Liver (tissue), 9 donors: ENCODE measurements around the gene NUDT17. TPM values are rescaled to one million over a fixed set of nuclear protein-coding genes. Genes with fewer than 3 reads are reported as not detected.

ENCODE experiments used
- DNase-seq: peaks from one replicate; pipeline ENCODE4 v3.0.0-alpha.2; 2017; ENCODE audit warnings: low spot score
- H3K27ac ChIP-seq, 2 donors: one replicate each; pipeline ENCODE4 v1.7.0; 2013; ENCODE audit warnings: inconsistent platforms in 2 of 2, low read length in 2 of 2, control low read depth in 1 of 2, low read depth in 1 of 2, mild to moderate bottlenecking in 1 of 2
- H3K27me3 ChIP-seq, 4 donors: one replicate each; pipeline versions ENCODE4 v1.6.1 to v1.7.0; 2013; ENCODE audit warnings: low read length in 3 of 4, inconsistent platforms in 1 of 4, mild to moderate bottlenecking in 1 of 4, moderate library complexity in 1 of 4; ENCODE audit not compliant: control insufficient read depth in 4 of 4, insufficient read depth in 4 of 4
- H3K36me3 ChIP-seq, 4 donors: one replicate each; pipeline versions ENCODE4 v1.6.1 to v1.7.0; 2013; ENCODE audit warnings: low read length in 3 of 4, mild to moderate bottlenecking in 3 of 4, low read depth in 1 of 4, moderate library complexity in 1 of 4; ENCODE audit not compliant: control insufficient read depth in 4 of 4, insufficient read depth in 3 of 4
- H3K4me1 ChIP-seq, 4 donors: one replicate each; pipeline versions ENCODE4 v1.6.1 to v1.7.0; 2013; ENCODE audit warnings: low read length in 3 of 4, mild to moderate bottlenecking in 3 of 4, moderate library complexity in 1 of 4; ENCODE audit not compliant: control insufficient read depth in 4 of 4, insufficient read depth in 4 of 4
- H3K4me3 ChIP-seq, 3 donors: one replicate each; pipeline versions ENCODE4 v1.6.1 to v1.7.0; 2013; ENCODE audit warnings: low read length in 3 of 3, control low read depth in 1 of 3, low read depth in 1 of 3, mild to moderate bottlenecking in 1 of 3
- H3K9ac ChIP-seq, 2 donors: one replicate each; pipeline ENCODE4 v1.7.0; 2013; ENCODE audit warnings: low read length in 2 of 2, mild to moderate bottlenecking in 2 of 2, moderate library complexity in 2 of 2, control low read depth in 1 of 2, low read depth in 1 of 2
- H3K9me3 ChIP-seq, 4 donors: one replicate each; pipeline versions ENCODE4 v1.6.1 to v1.7.0; 2013; ENCODE audit warnings: low read length in 3 of 4; ENCODE audit not compliant: control insufficient read depth in 4 of 4
- EGR1 ChIP-seq, 2 donors: IDR thresholded peaks; 2 replicates each; pipeline ENCODE4 v1.6.1; 2016 to 2018; ENCODE audit warnings: antibody characterized with exemption in 2 of 2, low read depth in 2 of 2
- FOXA1 ChIP-seq: IDR thresholded peaks from 2 replicates; pipeline ENCODE4 v1.6.1; 2016; ENCODE audit warnings: antibody characterized with exemption
- FOXA2 ChIP-seq: IDR thresholded peaks from 2 replicates; pipeline ENCODE4 v1.6.1; 2016; ENCODE audit warnings: antibody characterized with exemption
- GABPA ChIP-seq, 2 donors: IDR thresholded peaks in 1 of 2; conservative IDR thresholded peaks in 1 of 2; 2 replicates each; pipeline ENCODE4 v1.6.1; 2016; ENCODE audit warnings: antibody characterized with exemption in 2 of 2, mild to moderate bottlenecking in 1 of 2, moderate library complexity in 1 of 2
- HNF4A ChIP-seq, 2 donors: conservative IDR thresholded peaks; 2 replicates each; pipeline ENCODE4 v1.6.1; 2016; ENCODE audit warnings: antibody characterized with exemption in 2 of 2, mild to moderate bottlenecking in 2 of 2
- JUND ChIP-seq, 2 donors: IDR thresholded peaks; 2 replicates each; pipeline ENCODE4 v1.6.1; 2016; ENCODE audit warnings: antibody characterized with exemption in 2 of 2
- NR2F2 ChIP-seq: IDR thresholded peaks from 2 replicates; pipeline ENCODE4 v1.6.1; 2016; ENCODE audit warnings: antibody characterized with exemption
- RAD21 ChIP-seq, 2 donors: IDR thresholded peaks; 2 replicates each; pipeline ENCODE4 v1.6.1; 2016; ENCODE audit warnings: antibody characterized with exemption in 2 of 2, mild to moderate bottlenecking in 2 of 2
- RXRA ChIP-seq, 2 donors: IDR thresholded peaks; 2 replicates each; pipeline ENCODE4 v1.6.1; 2017 to 2018; ENCODE audit warnings: antibody characterized with exemption in 2 of 2, mild to moderate bottlenecking in 1 of 2
- TAF1 ChIP-seq: conservative IDR thresholded peaks from 2 replicates; pipeline ENCODE4 v1.6.1; 2016; ENCODE audit warnings: antibody characterized with exemption, mild to moderate bottlenecking
- YY1 ChIP-seq: IDR thresholded peaks from 2 replicates; pipeline ENCODE4 v1.6.1; 2016; ENCODE audit warnings: antibody characterized with exemption, mild to moderate bottlenecking
- WGBS: extraction: QIAGEN DNeasy Blood & Tissue Kit; methylation state at CpG from one replicate; pipeline ENCODE4 v1.1.7; 2013; 5-methylcytosine and 5-hydroxymethylcytosine counted together
- polyA plus RNA-seq, 2 donors: library from polyadenylated mRNA; stranded (reverse) in 1 of 2; unstranded in 1 of 2; fragments of 200-250 nt in 1 of 2; fragments of >200 nt in 1 of 2; fragmentation: Nextera tagmentation in 1 of 2; extraction: Ambion mirVana in 1 of 2; gene quantifications; one replicate each; pipeline versions ENCODE4 v1.2.1 to v1.2.3, GENCODE V29; 2013 to 2015
- total RNA-seq, 2 donors: library from RNA; depleted of rRNA; stranded (reverse); fragments of >200 nt; gene quantifications; one replicate each; pipeline ENCODE4 v1.2.3, GENCODE V29; 2014
- TF ChIP-seq, protein P1 (sequence below): IDR thresholded peaks from 2 replicates; pipeline ENCODE4 v1.6.1; 2016; ENCODE audit warnings: antibody characterized with exemption
- TF ChIP-seq, protein P2 (sequence below): IDR thresholded peaks from 2 replicates; pipeline ENCODE4 v1.6.1; 2016; ENCODE audit warnings: antibody characterized with exemption, mild to moderate bottlenecking
- TF ChIP-seq, protein P3 (sequence below): IDR thresholded peaks from 2 replicates; pipeline ENCODE4 v1.6.1; 2016; ENCODE audit warnings: antibody characterized with exemption
- TF ChIP-seq, protein P4 (sequence below): fragments of 150-350 bp; IDR thresholded peaks from 2 replicates; pipeline ENCODE4 v1.5.1; 2017; ENCODE audit warnings: improper control_type of control experiment, low read depth, low read length; ENCODE audit not compliant: missing input control
- TF ChIP-seq, protein P5 (sequence below): IDR thresholded peaks from 2 replicates; pipeline ENCODE4 v1.6.1; 2016; ENCODE audit warnings: antibody characterized with exemption
- donor health status: healthy.
- donor health status: healthy.
- donor health status: healthy.
- donor health status: healthy.
- donor health status: healthy.

Gene NUDT17
- total and polyA plus RNA-seq, 4 donors: 0.59 to 2.1 (median 1.0) TPM

DNA sequence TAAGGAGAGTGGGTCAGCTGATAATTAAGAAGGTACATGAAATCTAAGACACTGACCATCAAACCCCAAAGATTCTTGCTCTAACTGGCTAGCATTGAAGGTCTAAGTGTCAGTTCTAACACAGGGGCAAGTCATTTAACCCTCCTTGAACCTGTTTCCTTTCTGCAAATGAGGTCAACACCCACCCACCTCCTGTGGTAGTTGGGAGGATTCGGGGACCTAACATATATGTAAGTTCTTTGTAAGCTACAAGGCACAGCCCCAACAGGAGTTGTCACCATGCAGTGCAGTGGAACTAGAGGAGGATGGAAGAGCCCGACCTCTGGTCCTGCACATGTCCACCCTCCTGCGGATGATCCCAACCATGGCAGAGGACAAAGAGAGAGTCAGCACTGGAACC lies 2.4 kb downstream of the NUDT17 start:
- 90% methylated on average over 3 of the region's 3 CpGs for WGBS
- H3K4me1 ChIP-seq: peaks cover 5 to 13% (median 11%) of the 10 kb centered on the region in 4 donors
- H3K4me3 ChIP-seq: no peak overlapping the region
- no peak overlapping the region for H3K27ac ChIP-seq
- H3K9me3 ChIP-seq: no peaks in the 10 kb centered on the region
- H3K27me3 ChIP-seq: no peaks in the 10 kb centered on the region
- DNase-seq: no peak
- H3K36me3 ChIP-seq: peaks cover 8 to 27% (median 16%) of the 10 kb centered on the region in 4 donors
- TF ChIP-seq RXRA (IDR thresholded peaks at IDR 0.05) (no peak), FOXA1 (no peak), RAD21 (IDR thresholded peaks at IDR 0.05) (no peak), HNF4A (conservative IDR thresholded peaks at IDR 0.05) (no peak), JUND (IDR thresholded peaks at IDR 0.05) (no peak), TAF1 (no peak), YY1 (no peak), GABPA (IDR thresholded peaks at IDR 0.05 in 1 of 2, conservative IDR thresholded peaks at IDR 0.05 in 1 of 2) (no peak)
- TF ChIP-seq, protein P1, sequence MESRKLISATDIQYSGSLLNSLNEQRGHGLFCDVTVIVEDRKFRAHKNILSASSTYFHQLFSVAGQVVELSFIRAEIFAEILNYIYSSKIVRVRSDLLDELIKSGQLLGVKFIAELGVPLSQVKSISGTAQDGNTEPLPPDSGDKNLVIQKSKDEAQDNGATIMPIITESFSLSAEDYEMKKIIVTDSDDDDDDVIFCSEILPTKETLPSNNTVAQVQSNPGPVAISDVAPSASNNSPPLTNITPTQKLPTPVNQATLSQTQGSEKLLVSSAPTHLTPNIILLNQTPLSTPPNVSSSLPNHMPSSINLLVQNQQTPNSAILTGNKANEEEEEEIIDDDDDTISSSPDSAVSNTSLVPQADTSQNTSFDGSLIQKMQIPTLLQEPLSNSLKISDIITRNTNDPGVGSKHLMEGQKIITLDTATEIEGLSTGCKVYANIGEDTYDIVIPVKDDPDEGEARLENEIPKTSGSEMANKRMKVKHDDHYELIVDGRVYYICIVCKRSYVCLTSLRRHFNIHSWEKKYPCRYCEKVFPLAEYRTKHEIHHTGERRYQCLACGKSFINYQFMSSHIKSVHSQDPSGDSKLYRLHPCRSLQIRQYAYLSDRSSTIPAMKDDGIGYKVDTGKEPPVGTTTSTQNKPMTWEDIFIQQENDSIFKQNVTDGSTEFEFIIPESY: no peak
- TF ChIP-seq, protein P2, sequence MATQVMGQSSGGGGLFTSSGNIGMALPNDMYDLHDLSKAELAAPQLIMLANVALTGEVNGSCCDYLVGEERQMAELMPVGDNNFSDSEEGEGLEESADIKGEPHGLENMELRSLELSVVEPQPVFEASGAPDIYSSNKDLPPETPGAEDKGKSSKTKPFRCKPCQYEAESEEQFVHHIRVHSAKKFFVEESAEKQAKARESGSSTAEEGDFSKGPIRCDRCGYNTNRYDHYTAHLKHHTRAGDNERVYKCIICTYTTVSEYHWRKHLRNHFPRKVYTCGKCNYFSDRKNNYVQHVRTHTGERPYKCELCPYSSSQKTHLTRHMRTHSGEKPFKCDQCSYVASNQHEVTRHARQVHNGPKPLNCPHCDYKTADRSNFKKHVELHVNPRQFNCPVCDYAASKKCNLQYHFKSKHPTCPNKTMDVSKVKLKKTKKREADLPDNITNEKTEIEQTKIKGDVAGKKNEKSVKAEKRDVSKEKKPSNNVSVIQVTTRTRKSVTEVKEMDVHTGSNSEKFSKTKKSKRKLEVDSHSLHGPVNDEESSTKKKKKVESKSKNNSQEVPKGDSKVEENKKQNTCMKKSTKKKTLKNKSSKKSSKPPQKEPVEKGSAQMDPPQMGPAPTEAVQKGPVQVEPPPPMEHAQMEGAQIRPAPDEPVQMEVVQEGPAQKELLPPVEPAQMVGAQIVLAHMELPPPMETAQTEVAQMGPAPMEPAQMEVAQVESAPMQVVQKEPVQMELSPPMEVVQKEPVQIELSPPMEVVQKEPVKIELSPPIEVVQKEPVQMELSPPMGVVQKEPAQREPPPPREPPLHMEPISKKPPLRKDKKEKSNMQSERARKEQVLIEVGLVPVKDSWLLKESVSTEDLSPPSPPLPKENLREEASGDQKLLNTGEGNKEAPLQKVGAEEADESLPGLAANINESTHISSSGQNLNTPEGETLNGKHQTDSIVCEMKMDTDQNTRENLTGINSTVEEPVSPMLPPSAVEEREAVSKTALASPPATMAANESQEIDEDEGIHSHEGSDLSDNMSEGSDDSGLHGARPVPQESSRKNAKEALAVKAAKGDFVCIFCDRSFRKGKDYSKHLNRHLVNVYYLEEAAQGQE: no peak
- TF ChIP-seq, protein P3, sequence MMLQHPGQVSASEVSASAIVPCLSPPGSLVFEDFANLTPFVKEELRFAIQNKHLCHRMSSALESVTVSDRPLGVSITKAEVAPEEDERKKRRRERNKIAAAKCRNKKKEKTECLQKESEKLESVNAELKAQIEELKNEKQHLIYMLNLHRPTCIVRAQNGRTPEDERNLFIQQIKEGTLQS: no peak
- H3K9ac ChIP-seq: no peak overlapping the region

DNA sequence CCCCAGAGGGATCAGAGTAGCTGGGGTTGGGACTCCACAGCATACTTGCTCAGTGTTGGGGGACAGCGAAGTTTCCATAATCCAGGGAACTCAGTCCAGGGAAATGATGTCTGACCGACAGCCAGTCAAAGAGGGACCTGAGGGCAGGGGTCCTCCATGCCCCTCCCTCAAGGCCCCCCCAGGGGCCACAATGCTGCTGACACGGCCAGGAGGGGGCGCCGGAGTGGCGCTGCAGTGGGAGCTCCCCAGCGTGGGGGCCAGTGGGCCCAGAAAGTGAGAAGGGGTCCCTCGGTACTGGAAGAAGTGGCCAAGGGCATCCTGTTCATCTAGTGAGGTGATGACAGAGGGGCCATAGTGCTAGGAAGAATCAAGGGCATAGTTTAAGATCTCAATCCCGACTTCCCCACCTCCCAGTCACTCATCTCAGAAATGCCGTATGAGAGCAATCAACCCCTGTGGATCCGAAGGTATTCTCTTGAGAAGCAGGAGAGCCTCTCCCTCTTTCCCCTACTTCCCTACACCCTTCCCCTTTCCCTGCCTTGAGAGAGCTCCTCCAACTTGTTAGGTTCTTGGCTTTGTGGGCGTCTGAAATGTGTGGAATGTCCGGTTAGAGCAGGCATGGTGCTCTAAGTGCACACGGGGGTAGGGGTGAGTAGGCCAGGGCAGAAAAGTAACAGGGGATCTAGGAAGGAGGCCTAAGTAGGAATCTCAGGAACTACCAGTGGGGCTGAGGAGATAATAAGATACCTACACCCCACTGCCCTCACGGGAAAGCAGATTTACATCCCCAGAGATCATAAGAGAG lies 4.1 kb downstream of the NUDT17 start:
- no peak overlapping the region for H3K27ac ChIP-seq
- no peak overlapping the region for H3K9ac ChIP-seq
- peaks cover 5 to 13% (median 11%) of the 10 kb centered on the region in 4 donors for H3K4me1 ChIP-seq
- H3K9me3 ChIP-seq: no peaks in the 10 kb centered on the region
- 88% methylated on average over 15 of the region's 15 CpGs for WGBS
- H3K27me3 ChIP-seq: no peaks in the 10 kb centered on the region
- no peak for DNase-seq
- peaks cover 9 to 36% (median 23%) of the 10 kb centered on the region in 4 donors for H3K36me3 ChIP-seq
- no peak overlapping the region for H3K4me3 ChIP-seq
- TF ChIP-seq, protein P2: no peak
- TF ChIP-seq FOXA1 (no peak), RAD21 (IDR thresholded peaks at IDR 0.05) (no peak), EGR1 (IDR thresholded peaks at IDR 0.05; ENCODE audit: low read depth in 2 of 2) (no peak), RXRA (IDR thresholded peaks at IDR 0.05) (no peak), GABPA (IDR thresholded peaks at IDR 0.05 in 1 of 2, conservative IDR thresholded peaks at IDR 0.05 in 1 of 2) (no peak), HNF4A (conservative IDR thresholded peaks at IDR 0.05) (no peak), TAF1 (no peak), NR2F2 (no peak), YY1 (no peak), JUND (IDR thresholded peaks at IDR 0.05) (no peak), FOXA2 (no peak)
- TF ChIP-seq, protein P4, sequence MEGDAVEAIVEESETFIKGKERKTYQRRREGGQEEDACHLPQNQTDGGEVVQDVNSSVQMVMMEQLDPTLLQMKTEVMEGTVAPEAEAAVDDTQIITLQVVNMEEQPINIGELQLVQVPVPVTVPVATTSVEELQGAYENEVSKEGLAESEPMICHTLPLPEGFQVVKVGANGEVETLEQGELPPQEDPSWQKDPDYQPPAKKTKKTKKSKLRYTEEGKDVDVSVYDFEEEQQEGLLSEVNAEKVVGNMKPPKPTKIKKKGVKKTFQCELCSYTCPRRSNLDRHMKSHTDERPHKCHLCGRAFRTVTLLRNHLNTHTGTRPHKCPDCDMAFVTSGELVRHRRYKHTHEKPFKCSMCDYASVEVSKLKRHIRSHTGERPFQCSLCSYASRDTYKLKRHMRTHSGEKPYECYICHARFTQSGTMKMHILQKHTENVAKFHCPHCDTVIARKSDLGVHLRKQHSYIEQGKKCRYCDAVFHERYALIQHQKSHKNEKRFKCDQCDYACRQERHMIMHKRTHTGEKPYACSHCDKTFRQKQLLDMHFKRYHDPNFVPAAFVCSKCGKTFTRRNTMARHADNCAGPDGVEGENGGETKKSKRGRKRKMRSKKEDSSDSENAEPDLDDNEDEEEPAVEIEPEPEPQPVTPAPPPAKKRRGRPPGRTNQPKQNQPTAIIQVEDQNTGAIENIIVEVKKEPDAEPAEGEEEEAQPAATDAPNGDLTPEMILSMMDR: no peak
- TF ChIP-seq, protein P1: no peak
- TF ChIP-seq, protein P5, sequence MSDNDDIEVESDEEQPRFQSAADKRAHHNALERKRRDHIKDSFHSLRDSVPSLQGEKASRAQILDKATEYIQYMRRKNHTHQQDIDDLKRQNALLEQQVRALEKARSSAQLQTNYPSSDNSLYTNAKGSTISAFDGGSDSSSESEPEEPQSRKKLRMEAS: no peak
